ENCODE measurements around the gene AQP2. TPM values are rescaled to one million over a fixed set of nuclear protein-coding genes. Genes with fewer than 3 reads are reported as not detected.
A peak's percentile ranks its signal among the peaks of the same experiment; 100 is the strongest.

The AQP2 gene
- total and polyA plus RNA-seq, 2 of the 13 experiments (the other 11 are each of a cell fraction or from before 2014, with no cell fraction given): not detected

GRCh38 chr12:49974231-49974675 is 23.7 kb downstream of the AQP2 start (continued):
- TF ChIP-seq POGK (CRISPR knock-in tag; conservative IDR thresholded peaks at IDR 0.05) (0 out of 2 replicates have a peak, but pooled peaks have one; percentile 15), ZNF772 (CRISPR knock-in tag; IDR thresholded peaks at IDR 0.05) (0 out of 2 replicates have a peak, but pooled peaks have one; percentile 10), ZNF564 (CRISPR knock-in tag; IDR thresholded peaks at IDR 0.05) (0 out of 2 replicates have a peak, but pooled peaks have one; percentile 10), SRY (CRISPR knock-in tag; IDR thresholded peaks at IDR 0.05) (no peak), PCBP1 (IDR thresholded peaks at IDR 0.05; ENCODE audit: borderline replicate concordance, low read depth, low read length) (0 out of 2 replicates have a peak, but pooled peaks have one; percentile 31), ELF1 (CRISPR knock-in tag; IDR thresholded peaks at IDR 0.05) (no peak), ESRRA (CRISPR knock-in tag; IDR thresholded peaks at IDR 0.05; ENCODE audit: low read depth) (no peak), GATAD2A (CRISPR knock-in tag; IDR thresholded peaks at IDR 0.05) (0 out of 2 replicates have a peak, but pooled peaks have one; percentile 25), ZNF687 (CRISPR knock-in tag; IDR thresholded peaks at IDR 0.05) (peak; percentile 62), NKX3-1 (CRISPR knock-in tag; IDR thresholded peaks at IDR 0.05) (no peak), DNMT3B (CRISPR knock-in tag; conservative IDR thresholded peaks at IDR 0.05) (no peak), CREB3 (CRISPR knock-in tag; IDR thresholded peaks at IDR 0.05) (no peak), MYC (CRISPR knock-in tag; IDR thresholded peaks at IDR 0.05; ENCODE audit: borderline replicate concordance) (no peak), PAWR (CRISPR knock-in tag; IDR thresholded peaks at IDR 0.05; ENCODE audit: borderline replicate concordance) (no peak), ZNF296 (CRISPR knock-in tag; conservative IDR thresholded peaks at IDR 0.05) (0 out of 2 replicates have a peak, but pooled peaks have one; percentile 45), ZNF737 (CRISPR knock-in tag; IDR thresholded peaks at IDR 0.05; ENCODE audit: borderline replicate concordance) (0 out of 2 replicates have a peak, but pooled peaks have one; percentile 36), MIXL1 (CRISPR knock-in tag; IDR thresholded peaks at IDR 0.05) (no peak), HDAC1 (CRISPR knock-in tag; IDR thresholded peaks at IDR 0.05) (peak; percentile 35; the same call in 1 of the 2 replicates), HINFP (CRISPR knock-in tag; IDR thresholded peaks at IDR 0.05; ENCODE audit: low read depth) (peak; percentile 69; the same call in 1 of the 2 replicates), HMGXB4 (CRISPR knock-in tag; IDR thresholded peaks at IDR 0.05; ENCODE audit: borderline replicate concordance in 1 of 2, low read depth in 1 of 2) (peak; percentile 52 to 66; a peak in 2 of 4 replicates)

Data from HepG2 (cell line).